HepG2 (cell line): ENCODE measurements around the gene MCU.

ENCODE experiments used
- CTCF ChIP-seq: sonication (generic); formaldehyde crosslinking; IDR thresholded peaks from 2 replicates; pipeline ENCODE4 v1.5.0; 2020; ENCODE audit warnings: mild to moderate bottlenecking, missing genetic modification reagents, moderate library complexity
- FOXM1 ChIP-seq: sonication (generic); formaldehyde crosslinking; IDR thresholded peaks from 2 replicates; pipeline ENCODE4 v1.5.0; 2020; ENCODE audit warnings: missing genetic modification reagents
- HMG20A ChIP-seq: IDR thresholded peaks from 2 replicates; pipeline ENCODE4 v1.6.1; 2016; ENCODE audit warnings: borderline replicate concordance
- NCOA1 ChIP-seq: sonication (generic); formaldehyde crosslinking; IDR thresholded peaks from 2 replicates; pipeline ENCODE4 v1.9.0; 2021; ENCODE audit warnings: missing genetic modification reagents
- RBFOX2 ChIP-seq: fragments of 200-400 bp; formaldehyde crosslinking; IDR thresholded peaks from 2 replicates; pipeline ENCODE4 v1.6.1; 2017; ENCODE audit warnings: low read depth, mild to moderate bottlenecking, low read length
- RELA ChIP-seq: sonication (generic); formaldehyde crosslinking; IDR thresholded peaks from 2 replicates; pipeline ENCODE4 v1.4.0; 2020; ENCODE audit warnings: missing genetic modification reagents
- SRSF1 ChIP-seq: fragments of 200-400 bp; formaldehyde crosslinking; optimal IDR thresholded peaks from 2 replicates; pipeline ENCODE3; 2017; ENCODE audit warnings: mild to moderate bottlenecking, low read depth, low read length, moderate library complexity
- ZBTB44 ChIP-seq: sonication (generic); formaldehyde crosslinking; IDR thresholded peaks from 2 replicates; pipeline ENCODE4 v1.4.0; 2020; ENCODE audit warnings: missing genetic modification reagents

GRCh38 chr10:72924351-72924750 is 232.4 kb downstream of the MCU start:
- TF ChIP-seq FOXM1, result no peak
- TF ChIP-seq RELA (CRISPR knock-in tag), result no peak
- no peak for TF ChIP-seq SRSF1
- TF ChIP-seq CTCF (CRISPR knock-in tag), result no peak
- TF ChIP-seq HMG20A (CRISPR knock-in tag), result no peak
- TF ChIP-seq NCOA1 (CRISPR knock-in tag), result no peak
- no peak for TF ChIP-seq ZBTB44 (CRISPR knock-in tag)
- TF ChIP-seq RBFOX2, result no peak
